CD4-positive, CD25-positive, alpha-beta regulatory T cell (primary cell): ENCODE measurements around the gene SRCIN1. TPM values are rescaled to one million over a fixed set of nuclear protein-coding genes. Genes with fewer than 3 reads are reported as not detected.

Source experiments
- ATAC-seq, 2 donors: fragments of 150-1000 bp; cut with Tn5 transposase; one replicate each; pipeline ENCODE4 v1.10.0; 2021; ENCODE audit warnings: low read depth in 2 of 2, moderate number of reproducible peaks in 2 of 2, moderate library complexity in 1 of 2
- DNase-seq, 3 donors: peaks; one replicate each; pipeline versions ENCODE4 v3.0.0 to v3.0.0-alpha.2; 2012 to 2022; ENCODE audit warnings: mixed read lengths in 1 of 3
- H3K27ac ChIP-seq: one replicate; pipeline ENCODE4 v1.7.0; 2013; ENCODE audit warnings: mild to moderate bottlenecking, low read length; ENCODE audit not compliant: insufficient read depth, poor library complexity, severe bottlenecking
- H3K27me3 ChIP-seq: one replicate; pipeline ENCODE4 v1.7.0; 2013; ENCODE audit warnings: low read length; ENCODE audit not compliant: control insufficient read depth, insufficient read depth
- H3K36me3 ChIP-seq: one replicate; pipeline ENCODE4 v1.7.0; 2013; ENCODE audit warnings: mild to moderate bottlenecking, low read length, moderate library complexity; ENCODE audit not compliant: control insufficient read depth, insufficient read depth
- H3K4me1 ChIP-seq: 2 replicates; pipeline ENCODE4 v1.7.0; 2013; ENCODE audit warnings: mild to moderate bottlenecking, low read length; ENCODE audit not compliant: insufficient read depth, control insufficient read depth, poor library complexity, severe bottlenecking
- H3K4me3 ChIP-seq: one replicate; pipeline ENCODE4 v1.7.0; 2013; ENCODE audit warnings: low read depth, mild to moderate bottlenecking, low read length, moderate library complexity
- H3K9me3 ChIP-seq, 2 experiments: 1 replicate in 1 of 2; 2 replicates in 1 of 2; pipeline ENCODE4 v1.7.0; 2013; ENCODE audit warnings: low read length in 2 of 2, mild to moderate bottlenecking in 1 of 2, moderate library complexity in 1 of 2; ENCODE audit not compliant: control insufficient read depth in 2 of 2
- H3K27ac Mint-ChIP-seq, 3 donors: one replicate each; pipeline ENCODE4 v1.8.0; 2020 to 2022; ENCODE audit warnings: mild to moderate bottlenecking in 3 of 3, mixed read lengths in 3 of 3, moderate library complexity in 2 of 3
- H3K27me3 Mint-ChIP-seq: one replicate; pipeline ENCODE4 v1.8.0; 2022; ENCODE audit warnings: mild to moderate bottlenecking, mixed read lengths
- H3K36me3 Mint-ChIP-seq: one replicate; pipeline ENCODE4 v1.8.0; 2020; ENCODE audit warnings: mixed read lengths
- H3K4me1 Mint-ChIP-seq, 4 donors: one replicate each; pipeline ENCODE4 v1.8.0; 2020 to 2022; ENCODE audit warnings: mixed read lengths in 4 of 4, mild to moderate bottlenecking in 1 of 4
- H3K4me3 Mint-ChIP-seq, 4 donors: one replicate each; pipeline ENCODE4 v1.8.0; 2020 to 2022; ENCODE audit warnings: mild to moderate bottlenecking in 4 of 4, mixed read lengths in 4 of 4, moderate library complexity in 3 of 4
- H3K9me3 Mint-ChIP-seq, 7 donors: one replicate each; pipeline ENCODE4 v1.8.0; 2020 to 2022; ENCODE audit warnings: mixed read lengths in 7 of 7, mild to moderate bottlenecking in 3 of 7, moderate library complexity in 2 of 7
- polyA plus RNA-seq, 4 donors: library from polyadenylated mRNA; unstranded; fragments of 300-500 nt; fragmentation: Illumina TruSeq; gene quantifications; one replicate each; pipeline ENCODE4 v1.2.3, GENCODE V29; 2021
- total RNA-seq: library from RNA; stranded (reverse); gene quantifications from one replicate; pipeline ENCODE4 v1.2.3, GENCODE V29; 2022

SRCIN1 gene
- total and polyA plus RNA-seq, 5 donors from 2014 or later, result not detected

DNA sequence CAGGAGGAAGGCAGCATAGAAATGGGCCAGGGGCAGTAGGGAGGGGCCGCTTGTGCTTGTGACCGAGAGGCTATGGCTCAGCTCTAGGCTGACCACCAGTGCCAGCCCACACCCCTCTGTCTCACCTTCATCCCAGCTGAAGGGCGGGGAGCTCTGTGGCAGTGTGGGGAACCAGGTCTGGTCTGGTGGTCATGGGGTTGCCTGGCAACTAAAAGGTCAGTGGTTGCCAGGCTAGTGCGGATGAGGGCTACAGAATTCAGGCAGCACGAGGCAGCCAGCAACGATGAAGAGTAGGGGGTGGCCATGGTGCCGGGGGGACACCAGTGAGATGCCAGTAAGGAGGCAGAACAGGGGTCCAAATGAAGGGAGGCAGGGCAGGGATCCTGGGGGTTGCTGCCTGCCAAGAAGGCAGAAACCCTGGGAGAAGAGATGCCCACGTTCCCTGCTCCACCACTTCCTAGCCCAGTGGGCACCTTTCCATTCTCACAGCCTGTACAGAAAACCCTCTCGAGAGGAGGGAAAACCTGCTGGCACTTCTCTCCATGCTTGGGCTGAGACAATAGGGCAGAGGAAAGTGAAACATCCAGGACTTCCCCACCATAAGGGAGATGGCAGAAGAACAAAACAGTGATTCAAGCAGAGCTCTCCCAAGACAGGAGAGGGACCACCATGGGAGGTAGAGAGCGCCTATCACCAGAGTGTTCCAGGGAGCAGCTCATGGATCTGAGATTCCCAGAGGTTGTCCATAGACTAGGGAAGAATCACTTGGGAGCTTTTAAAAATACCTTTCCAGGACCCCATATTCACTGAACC, 39.7 kb downstream of the SRCIN1 start:
- Histone ChIP-seq H3K27ac (no peak overlapping the region), H3K27me3 (peaks cover 25% of the 10 kb centered on the region), H3K9me3 (no peaks in the 10 kb centered on the region), H3K4me3 (no peak overlapping the region), H3K4me1 (peaks cover 11% of the 10 kb centered on the region), H3K36me3 (no peaks in the 10 kb centered on the region)
- Mint-ChIP-seq H3K4me1 (peaks cover 0 to 28% (median 4%) of the 10 kb centered on the region in 4 donors), H3K36me3 (no peaks in the 10 kb centered on the region), H3K9me3 (peaks cover 0 to 1% (median 0%) of the 10 kb centered on the region in 7 donors), H3K27me3 (peaks cover 91% of the 10 kb centered on the region), H3K27ac (no peak overlapping the region), H3K4me3 (no peak overlapping the region)
- DNase-seq (no peak), ATAC-seq (no peak)

GRCh38 chr17:38564869-38565268, 40.9 kb downstream of the SRCIN1 start:
- H3K27me3 Mint-ChIP-seq, result peaks cover 91% of the 10 kb centered on the region
- Histone ChIP-seq H3K4me3 (no peak overlapping the region), H3K4me1 (peaks cover 17% of the 10 kb centered on the region), H3K27ac (no peak overlapping the region), H3K36me3 (no peaks in the 10 kb centered on the region), H3K9me3 (no peaks in the 10 kb centered on the region), H3K27me3 (peaks cover 29% of the 10 kb centered on the region)
- ATAC-seq, result no peak
- DNase-seq, result no peak
- H3K4me3 Mint-ChIP-seq, result no peak overlapping the region
- H3K4me1 Mint-ChIP-seq, result peaks cover 0 to 35% (median 4%) of the 10 kb centered on the region in 4 donors
- H3K27ac Mint-ChIP-seq, result no peak overlapping the region
- H3K9me3 Mint-ChIP-seq, result peaks cover 0 to 1% (median 0%) of the 10 kb centered on the region in 7 donors
- no peaks in the 10 kb centered on the region for H3K36me3 Mint-ChIP-seq

DNA sequence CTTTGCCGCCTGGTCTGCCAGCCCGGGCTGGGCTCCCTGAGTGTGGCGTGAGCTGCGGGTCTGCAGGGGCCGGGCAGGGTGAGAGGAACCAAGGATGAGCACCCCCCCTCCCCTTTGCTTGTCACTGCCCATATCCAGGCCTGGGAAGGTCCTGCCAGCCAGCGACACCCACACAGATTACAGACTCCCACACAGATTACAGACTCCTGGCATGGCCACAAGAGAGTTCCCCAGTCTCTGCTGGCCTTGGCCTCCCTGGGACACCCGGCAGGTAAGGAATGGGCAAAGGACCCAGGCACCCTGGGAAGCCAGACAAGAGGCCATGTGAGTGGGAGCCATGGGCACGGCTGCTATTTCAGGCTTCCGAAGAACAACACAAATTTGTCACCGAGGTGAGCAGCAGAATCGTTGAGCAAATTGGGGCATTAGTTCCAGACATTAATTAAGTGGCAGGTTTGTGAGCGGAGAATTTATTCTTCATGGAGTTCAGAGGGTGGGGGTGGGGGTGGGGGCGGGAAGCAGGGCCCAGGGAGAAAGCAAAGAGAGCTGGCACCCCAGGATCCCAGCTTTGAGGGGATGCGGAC, 41.4 kb downstream of the SRCIN1 start:
- H3K27me3 ChIP-seq, result peaks cover 29% of the 10 kb centered on the region
- no peak overlapping the region for H3K4me3 ChIP-seq
- no peak overlapping the region for H3K27ac Mint-ChIP-seq
- H3K27ac ChIP-seq, result no peak overlapping the region
- H3K9me3 ChIP-seq, result no peaks in the 10 kb centered on the region
- H3K36me3 ChIP-seq, result no peaks in the 10 kb centered on the region
- H3K27me3 Mint-ChIP-seq, result peaks cover 92% of the 10 kb centered on the region
- H3K9me3 Mint-ChIP-seq, result peaks cover 0 to 1% (median 0%) of the 10 kb centered on the region in 7 donors
- H3K36me3 Mint-ChIP-seq, result no peaks in the 10 kb centered on the region
- ATAC-seq (no peak), DNase-seq (no peak)
- no peak overlapping the region for H3K4me3 Mint-ChIP-seq
- H3K4me1 Mint-ChIP-seq, result peaks cover 0 to 39% (median 5%) of the 10 kb centered on the region in 4 donors
- peaks cover 22% of the 10 kb centered on the region for H3K4me1 ChIP-seq

GRCh38 chr17:38563362-38564253, 42.1 kb downstream of the SRCIN1 start:
- peak overlapping the region in 2 of 4 donors; percentile 26 to 43 for H3K4me3 Mint-ChIP-seq

GRCh38 chr17:38562903-38563302, 42.8 kb downstream of the SRCIN1 start:
- DNase-seq (no peak), ATAC-seq (no peak)
- no peak overlapping the region for H3K27ac Mint-ChIP-seq
- peaks cover 92% of the 10 kb centered on the region for H3K27me3 Mint-ChIP-seq
- Histone ChIP-seq H3K36me3 (no peaks in the 10 kb centered on the region), H3K4me1 (peaks cover 35% of the 10 kb centered on the region), H3K27me3 (peaks cover 29% of the 10 kb centered on the region), H3K4me3 (no peak overlapping the region), H3K27ac (no peak overlapping the region), H3K9me3 (no peaks in the 10 kb centered on the region)
- H3K9me3 Mint-ChIP-seq, result peaks cover 0 to 1% (median 0%) of the 10 kb centered on the region in 7 donors
- H3K4me1 Mint-ChIP-seq, result peaks cover 0 to 49% (median 14%) of the 10 kb centered on the region in 4 donors
- H3K36me3 Mint-ChIP-seq, result no peaks in the 10 kb centered on the region
- H3K4me3 Mint-ChIP-seq, result no peak overlapping the region

More at GRCh38 chr17:38563362-38564253, 42.1 kb downstream of the SRCIN1 start:
- H3K4me1 Mint-ChIP-seq, result peaks cover 0 to 46% (median 12%) of the 10 kb centered on the region in 4 donors
- H3K36me3 ChIP-seq, result no peaks in the 10 kb centered on the region
- H3K27ac ChIP-seq, result no peak overlapping the region
- peak overlapping the region in 1 of 3 donors; percentile 79 for H3K27ac Mint-ChIP-seq
- DNase-seq, result no peak
- H3K4me3 ChIP-seq, result no peak overlapping the region
- ATAC-seq, result no peak
- peaks cover 29% of the 10 kb centered on the region for H3K27me3 ChIP-seq
- H3K9me3 Mint-ChIP-seq, result peaks cover 0 to 1% (median 0%) of the 10 kb centered on the region in 7 donors
- H3K4me1 ChIP-seq, result peaks cover 29% of the 10 kb centered on the region
- no peaks in the 10 kb centered on the region for H3K36me3 Mint-ChIP-seq
- H3K27me3 Mint-ChIP-seq, result peaks cover 92% of the 10 kb centered on the region
- no peaks in the 10 kb centered on the region for H3K9me3 ChIP-seq

GRCh38 chr17:38562215-38562569, 43.6 kb downstream of the SRCIN1 start:
- Mint-ChIP-seq H3K4me3 (peak overlapping the region in 1 of 4 donors; percentile 36), H3K4me1 (peaks cover 0 to 51% (median 14%) of the 10 kb centered on the region in 4 donors), H3K36me3 (no peaks in the 10 kb centered on the region), H3K27me3 (peaks cover 85% of the 10 kb centered on the region), H3K9me3 (peaks cover 0 to 1% (median 0%) of the 10 kb centered on the region in 7 donors), H3K27ac (no peak overlapping the region)
- Histone ChIP-seq H3K4me3 (no peak overlapping the region), H3K36me3 (no peaks in the 10 kb centered on the region), H3K27me3 (peaks cover 29% of the 10 kb centered on the region), H3K27ac (no peak overlapping the region), H3K4me1 (peaks cover 38% of the 10 kb centered on the region), H3K9me3 (no peaks in the 10 kb centered on the region)
- no peak for DNase-seq
- no peak for ATAC-seq

DNA sequence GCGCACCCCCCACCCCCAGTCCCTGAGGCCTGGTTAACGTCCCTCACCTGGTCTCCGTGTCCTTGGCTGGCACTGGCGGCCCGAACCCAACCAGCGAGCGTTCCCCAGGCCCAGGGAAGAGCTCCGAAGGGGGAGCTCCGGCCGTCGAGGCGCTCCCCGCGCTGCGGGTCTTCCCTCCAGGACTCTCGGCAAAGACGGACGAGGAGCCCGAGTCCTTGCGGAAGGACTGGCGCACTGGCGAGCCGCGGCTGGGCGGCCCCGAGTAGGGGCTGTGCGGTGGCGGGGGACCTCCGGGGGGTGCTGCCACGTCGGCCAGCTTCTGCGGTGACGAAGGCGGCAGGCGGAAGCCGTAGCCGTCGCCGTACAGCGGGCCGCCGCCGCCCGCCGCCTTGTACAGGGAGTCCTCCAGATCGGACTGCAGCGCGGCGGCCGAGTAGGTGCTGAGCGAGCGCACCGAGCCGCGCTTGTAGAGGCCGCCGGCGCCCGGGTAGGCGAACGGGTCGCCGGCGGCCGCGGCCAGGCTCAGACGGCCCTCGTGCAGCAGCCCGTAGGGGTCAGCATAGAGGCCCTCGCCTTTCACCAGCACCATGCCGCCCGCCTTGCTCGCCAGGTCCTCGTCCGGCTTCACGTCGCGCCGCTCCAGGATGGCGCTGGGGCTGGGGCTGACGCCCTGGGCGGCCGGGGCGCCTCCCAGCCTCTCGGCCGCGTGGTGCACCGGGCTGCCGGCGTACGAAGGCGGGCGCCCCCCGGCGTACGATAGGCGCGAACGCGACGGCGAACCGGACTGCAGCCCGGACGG, 44.1 kb downstream of the SRCIN1 start:
- Mint-ChIP-seq H3K27ac (no peak overlapping the region), H3K4me3 (no peak overlapping the region), H3K27me3 (peaks cover 79% of the 10 kb centered on the region), H3K36me3 (no peaks in the 10 kb centered on the region), H3K4me1 (peaks cover 0 to 51% (median 15%) of the 10 kb centered on the region in 4 donors), H3K9me3 (no peaks in the 10 kb centered on the region)
- Histone ChIP-seq H3K36me3 (no peaks in the 10 kb centered on the region), H3K27me3 (peaks cover 29% of the 10 kb centered on the region), H3K27ac (no peak overlapping the region), H3K4me1 (peaks cover 38% of the 10 kb centered on the region), H3K9me3 (no peaks in the 10 kb centered on the region), H3K4me3 (no peak overlapping the region)
- DNase-seq, result peak in 1 of 3 donors; percentile 10
- no peak for ATAC-seq
